NB4 (cell line): ENCODE data around the gene SESTD1.

Experiments used
- CTCF ChIP-seq: IDR thresholded peaks from one replicate; pipeline ENCODE4 v1.5.1; 2012; ENCODE audit warnings: low read depth, low read length
- MAX ChIP-seq: IDR thresholded peaks from 2 replicates; pipeline ENCODE4 v1.6.1; 2011; ENCODE audit warnings: low read depth, low read length
- MYC ChIP-seq: IDR thresholded peaks from 2 replicates; pipeline ENCODE4 v1.6.1; 2011; ENCODE audit warnings: low read depth, low read length
- POLR2A ChIP-seq: IDR thresholded peaks from 2 replicates; pipeline ENCODE4 v1.6.1; 2011; ENCODE audit warnings: mild to moderate bottlenecking; ENCODE audit not compliant: insufficient read length; ENCODE audit errors: extremely low read depth

- TF ChIP-seq CTCF (no peak), MYC (no peak), POLR2A (no peak), MAX (no peak)
Measured at GRCh38 chr2:179104736-179105135, 159.9 kb downstream of the SESTD1 start.
